ENCODE data around the gene UTS2R.
"Not testable (repeated sequence)": the region's sequence is repeated elsewhere in the genome, so short reads cannot be mapped to it uniquely, and the experiment has no call there.

The UTS2R gene

DNA sequence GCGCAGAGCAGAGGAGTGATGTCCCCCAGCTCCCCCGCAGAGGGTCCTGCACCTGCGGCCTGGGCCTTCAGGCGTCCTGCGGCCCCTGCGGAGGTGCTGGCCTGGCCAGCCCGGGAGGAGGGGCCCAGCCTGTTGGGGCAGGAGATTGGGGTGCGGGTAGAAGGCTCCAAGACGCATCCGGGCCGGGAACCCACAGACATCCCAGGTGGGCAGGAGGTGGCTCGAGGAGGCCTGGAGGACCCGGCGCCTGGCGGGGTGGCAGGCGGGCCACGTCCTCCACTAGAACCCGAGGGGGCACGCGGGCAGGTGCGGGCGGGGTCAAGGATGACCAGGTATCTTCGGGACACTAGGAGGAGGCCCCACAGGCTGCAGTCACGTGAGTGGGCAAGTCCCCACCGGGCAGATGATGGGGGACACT, 37.4 kb upstream of the UTS2R start:
- DNase-seq (ENCODE audit: low spot score): no peak

DNA sequence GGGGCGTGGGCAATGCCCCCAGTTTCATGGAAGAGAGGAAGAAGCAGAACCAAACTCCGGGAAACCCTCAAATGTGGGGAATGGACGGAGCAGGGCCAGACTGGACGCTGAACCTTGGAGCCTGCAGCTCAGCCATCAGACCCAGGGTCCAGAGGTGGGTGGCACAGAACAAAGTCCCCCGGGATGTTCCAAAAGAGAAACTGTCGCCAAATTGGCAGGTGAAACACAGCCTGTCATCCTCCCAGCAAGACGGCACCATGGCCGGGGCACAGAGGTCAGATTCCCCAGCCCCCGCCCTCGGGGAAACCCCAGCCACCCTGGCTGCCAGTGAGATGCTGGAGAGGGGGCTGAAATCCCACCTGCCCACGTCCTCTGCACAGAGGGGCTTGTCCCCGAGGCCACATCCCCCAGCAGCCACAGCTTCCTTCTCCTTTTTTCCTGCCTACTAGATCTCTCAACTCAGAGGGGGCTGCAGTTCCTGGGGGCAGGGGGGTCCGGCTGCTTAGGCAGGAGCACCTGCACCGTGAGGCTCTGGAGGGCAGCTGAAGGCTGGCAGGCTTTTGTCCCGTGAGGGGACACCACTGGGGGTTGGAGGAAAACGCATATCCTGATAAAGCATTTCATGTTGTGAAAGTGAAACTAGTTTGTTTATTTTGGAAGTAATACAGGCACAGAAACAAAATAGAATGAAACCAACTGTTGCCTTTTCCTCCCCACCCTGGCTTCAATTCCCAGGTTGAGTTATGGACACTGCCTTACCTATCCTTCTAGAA, 36.8 kb upstream of the UTS2R start:
- peak; percentile 31 for DNase-seq (ENCODE audit: low spot score)

DNA sequence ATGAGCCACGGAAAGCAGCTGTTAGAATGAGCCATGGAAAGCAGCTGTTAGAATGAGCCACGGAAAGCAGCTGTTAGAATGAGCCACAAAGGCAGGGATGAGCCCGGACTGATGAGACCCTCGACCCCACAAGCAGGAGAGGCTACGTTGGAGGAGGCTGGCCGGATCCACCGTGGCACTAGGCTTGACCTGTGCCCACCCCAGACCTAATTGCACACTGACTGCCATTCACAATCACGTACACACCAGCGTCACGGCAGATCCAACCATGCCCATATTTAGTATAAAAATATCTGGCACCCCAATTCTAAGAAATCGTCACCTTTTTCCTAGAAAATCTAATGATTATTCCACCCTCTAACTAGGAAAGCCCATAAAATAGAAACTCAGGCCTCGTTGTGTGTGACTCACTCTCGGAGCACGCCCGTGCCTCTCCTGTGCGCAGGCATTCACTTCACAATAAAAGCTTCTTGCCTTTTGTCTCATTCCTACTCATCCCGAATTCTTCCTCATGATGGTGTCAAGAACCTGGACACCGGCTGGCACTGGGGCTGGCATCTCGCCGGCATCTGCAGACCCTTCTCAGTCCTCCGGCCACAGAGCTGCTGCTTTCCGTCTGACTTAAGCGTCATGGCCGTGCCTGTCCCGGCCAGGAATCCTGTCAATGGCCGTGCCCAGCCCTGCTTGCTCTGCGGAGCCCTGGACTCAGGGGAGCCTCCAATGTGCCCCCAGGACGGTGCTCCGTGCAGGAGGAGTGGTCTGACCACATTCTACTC, 32.5 kb upstream of the UTS2R start:
- no peak for DNase-seq (ENCODE audit: low spot score)

DNA sequence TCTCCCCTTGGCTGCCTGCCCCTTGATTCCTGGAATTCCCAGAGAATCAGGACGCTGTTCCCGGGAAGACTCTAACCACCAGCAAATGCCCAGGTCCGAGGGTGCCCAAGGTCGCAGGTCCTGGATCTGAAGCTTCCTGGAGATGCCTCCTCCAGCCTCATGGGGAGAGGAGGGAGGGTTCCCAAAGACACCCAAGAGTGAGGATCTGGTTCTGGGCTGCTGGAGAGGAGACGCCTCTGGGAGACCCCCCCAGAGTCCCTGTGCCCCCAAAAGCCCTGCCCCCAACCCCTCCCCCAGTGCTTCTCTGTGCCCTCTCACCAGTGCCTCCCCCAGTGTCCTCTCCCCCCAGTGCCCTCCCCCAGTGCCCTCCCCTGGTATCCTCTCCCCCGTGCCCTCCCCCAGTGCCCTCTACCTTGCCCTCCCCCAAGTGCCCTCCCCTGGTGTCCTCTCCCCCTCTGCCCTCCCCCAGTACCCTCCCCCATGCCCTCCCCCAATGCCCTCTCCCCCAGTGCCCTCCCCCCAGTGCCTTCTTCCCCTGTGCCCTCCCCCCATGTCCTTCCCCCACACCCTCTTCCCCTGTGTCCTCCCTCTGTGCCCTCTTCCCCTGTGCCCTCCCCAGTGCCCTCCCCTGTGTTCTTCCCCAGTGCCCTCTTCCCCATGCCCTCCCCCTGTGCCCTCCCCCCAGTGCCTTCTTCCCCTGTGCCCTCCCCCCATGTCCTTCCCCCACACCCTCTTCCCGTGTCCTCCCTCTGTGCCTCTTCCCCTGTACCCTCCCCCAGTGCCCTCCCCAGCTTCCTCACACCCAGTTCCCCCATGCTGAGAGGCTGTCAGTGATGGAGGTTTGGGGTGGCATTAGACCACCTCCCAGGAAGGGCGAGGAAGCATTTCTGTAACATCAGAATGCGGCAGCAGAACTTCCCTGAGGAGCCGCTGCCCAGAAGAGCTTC, 31.7 kb upstream of the UTS2R start:
- DNase-seq (ENCODE audit: low spot score): no peak

DNA sequence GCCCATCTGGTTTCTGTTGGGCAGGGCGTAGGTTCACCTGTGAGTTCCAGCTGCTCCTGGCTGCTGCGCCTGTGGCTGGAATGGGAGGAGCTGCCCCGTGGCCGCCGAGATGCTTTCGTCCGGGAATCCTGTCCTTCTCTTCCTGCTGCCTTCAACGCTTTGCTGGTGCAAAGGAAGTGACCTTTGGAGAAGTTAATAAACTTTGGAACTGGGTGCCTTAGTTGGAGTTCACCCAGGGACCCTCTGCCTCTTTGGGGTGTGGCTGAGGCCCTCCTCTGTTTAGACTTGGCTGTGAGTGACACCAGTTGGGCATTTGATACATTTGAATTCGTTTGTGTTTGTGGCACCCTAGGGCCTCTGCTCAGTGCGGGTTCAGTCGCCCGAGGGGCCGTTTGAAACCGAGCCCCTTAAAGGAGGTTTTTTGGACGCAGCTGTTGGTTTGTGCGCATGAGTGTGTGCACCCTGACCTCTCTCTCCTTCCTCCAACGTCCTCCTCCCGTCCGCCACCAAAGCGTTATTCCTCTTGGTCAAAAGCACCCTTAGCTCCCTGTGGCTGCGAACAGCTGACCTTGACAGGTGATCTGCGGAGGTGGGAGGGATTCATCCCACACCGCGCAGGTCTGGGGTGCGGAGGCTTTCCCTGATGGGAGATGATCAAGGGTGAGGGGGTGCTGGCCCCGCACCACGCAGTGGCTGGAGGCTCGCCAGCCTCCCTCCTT, 29.0 kb upstream of the UTS2R start:
- no peak for DNase-seq (ENCODE audit: low spot score)

DNA sequence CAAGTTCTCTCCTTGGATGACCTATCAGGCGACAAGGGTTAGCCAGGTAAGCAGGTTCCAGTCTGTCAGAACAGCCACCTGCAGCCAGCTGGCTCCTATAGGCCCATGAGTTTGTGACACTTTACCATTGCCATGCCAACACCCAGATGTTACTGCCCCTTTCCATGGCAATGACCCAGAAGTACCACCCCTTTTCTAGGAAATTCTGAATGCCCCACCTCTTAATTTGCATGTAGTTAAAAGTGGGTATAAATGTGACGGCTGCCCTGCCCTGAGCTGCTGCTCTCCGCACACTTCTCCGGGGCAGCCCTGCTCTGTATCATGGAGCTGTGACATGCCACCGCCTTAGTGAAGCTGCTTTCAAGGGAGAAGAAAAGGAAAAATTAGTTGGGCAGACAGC, 28.0 kb upstream of the UTS2R start:
- no peak for DNase-seq (ENCODE audit: low spot score)

DNA sequence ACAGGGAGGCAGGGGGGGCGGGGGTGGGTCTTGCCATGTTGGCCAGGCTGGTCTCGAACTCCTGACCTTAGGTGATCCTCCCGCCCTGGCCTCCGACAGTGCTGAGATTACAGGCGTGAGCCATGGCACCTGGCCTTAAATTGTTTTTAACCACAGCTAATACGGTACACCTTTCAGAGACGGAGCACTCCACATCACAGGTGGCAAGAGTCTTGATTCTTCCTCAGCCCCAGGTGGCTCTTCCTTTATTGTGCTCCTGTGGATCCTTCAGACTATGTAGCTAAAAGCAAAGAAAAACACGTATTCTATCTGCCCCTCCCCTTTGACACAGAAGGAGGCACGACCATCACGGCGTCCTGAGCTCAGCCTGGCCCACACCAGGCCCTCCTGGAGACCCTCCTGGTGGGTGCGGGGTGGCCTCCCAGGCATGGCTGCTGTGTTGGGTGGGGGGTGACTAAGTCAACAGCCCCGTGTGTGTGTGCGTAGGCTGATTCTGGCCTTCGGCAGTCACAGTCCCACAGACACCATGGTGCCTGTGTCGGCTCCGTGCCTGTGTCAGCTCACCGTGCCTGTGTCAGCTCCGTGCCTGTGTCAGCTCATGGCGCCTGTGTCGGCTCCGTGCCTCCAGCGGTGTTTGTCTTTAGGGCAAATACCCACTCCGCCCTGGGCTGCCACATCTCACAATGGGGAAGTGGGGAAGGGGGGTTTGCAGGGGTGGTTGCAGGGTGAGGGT, 27.2 kb upstream of the UTS2R start:
- no peak for DNase-seq (ENCODE audit: low spot score)

DNA sequence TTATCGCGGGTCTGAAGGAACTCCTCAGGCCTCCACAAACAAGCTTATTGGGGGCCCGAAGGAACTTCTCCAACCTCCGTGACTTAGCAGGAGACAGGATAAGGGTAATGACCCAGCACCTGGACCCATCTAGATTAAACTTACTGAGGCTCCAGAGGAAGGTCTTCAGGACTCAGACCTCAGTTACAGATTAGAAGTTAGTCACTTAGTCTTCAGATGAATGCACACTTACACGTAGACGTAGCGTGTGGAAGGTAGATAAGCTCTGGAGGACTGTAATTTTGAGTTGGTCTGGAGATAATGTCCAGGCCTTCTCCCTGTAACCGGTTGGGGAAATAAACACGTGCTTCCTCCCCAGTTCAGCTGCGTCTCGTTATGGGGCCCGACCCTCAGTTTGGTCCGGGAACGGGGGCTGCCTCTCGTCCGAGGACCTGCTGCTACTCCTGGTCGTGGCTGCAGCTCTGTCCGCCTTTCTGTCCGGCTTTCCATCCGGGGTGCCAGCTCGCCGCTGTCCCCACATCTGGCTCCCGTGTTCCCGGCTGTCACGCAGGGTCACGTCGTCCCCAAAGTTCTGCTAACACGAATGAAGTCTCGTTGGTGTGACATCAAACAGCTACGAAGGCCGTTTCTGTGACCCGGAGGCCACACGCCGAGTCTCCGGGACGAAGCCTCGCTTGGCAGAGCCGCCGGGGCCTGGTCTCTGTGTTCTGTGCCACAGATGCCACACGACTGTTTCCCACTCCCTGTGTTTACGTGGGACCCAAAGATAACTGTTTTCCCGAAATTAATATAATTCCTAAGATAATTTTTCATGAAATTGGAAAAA, 26.2 kb upstream of the UTS2R start:
- DNase-seq (ENCODE audit: low spot score): peak; percentile 24

DNA sequence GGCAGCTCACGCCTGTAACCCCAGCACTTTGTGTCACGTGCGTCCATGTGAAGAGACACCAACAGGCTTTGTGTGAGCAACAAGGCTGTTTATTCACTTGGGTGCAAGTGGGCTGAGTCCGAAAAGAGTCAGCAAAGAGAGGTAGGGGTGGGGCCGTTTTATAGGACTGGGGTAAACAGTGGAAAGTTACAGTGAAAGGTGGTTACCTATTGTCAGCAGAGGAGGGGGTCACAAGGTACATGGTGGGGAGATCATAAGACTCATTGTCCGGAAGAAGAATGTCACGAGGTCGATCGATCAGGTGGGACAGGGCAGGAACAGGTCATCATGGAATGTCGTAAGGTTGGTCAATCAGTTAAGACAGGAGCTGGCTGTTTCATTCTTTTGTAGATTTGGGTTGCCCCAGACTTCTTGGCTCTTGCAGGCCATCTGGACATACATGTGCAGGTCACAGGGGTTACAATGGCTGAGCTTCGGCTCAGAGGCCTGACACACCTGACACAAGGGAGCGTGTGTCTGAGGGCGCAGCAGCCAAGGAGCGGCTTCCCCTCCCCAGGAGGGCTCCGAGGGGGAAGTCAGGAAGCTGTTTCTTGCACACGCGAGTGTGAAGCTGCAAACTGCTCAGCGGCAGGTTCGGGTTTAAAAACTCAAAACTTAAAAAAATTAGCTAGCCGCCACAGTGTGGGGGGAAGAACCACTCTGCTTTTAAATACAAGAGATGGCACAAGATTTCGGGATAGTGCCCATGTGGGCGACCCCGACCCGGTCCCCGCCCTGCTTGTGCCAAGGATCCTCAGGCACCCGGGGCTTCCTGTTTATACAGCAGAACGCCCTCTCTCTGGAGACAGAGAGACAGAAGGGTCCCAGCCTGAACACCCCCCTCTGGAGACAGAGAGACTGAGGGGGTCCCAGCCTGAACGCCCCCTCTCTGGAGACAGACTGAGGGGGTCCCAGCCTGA, 24.9 kb upstream of the UTS2R start:
- DNase-seq (ENCODE audit: low spot score): no peak

DNA sequence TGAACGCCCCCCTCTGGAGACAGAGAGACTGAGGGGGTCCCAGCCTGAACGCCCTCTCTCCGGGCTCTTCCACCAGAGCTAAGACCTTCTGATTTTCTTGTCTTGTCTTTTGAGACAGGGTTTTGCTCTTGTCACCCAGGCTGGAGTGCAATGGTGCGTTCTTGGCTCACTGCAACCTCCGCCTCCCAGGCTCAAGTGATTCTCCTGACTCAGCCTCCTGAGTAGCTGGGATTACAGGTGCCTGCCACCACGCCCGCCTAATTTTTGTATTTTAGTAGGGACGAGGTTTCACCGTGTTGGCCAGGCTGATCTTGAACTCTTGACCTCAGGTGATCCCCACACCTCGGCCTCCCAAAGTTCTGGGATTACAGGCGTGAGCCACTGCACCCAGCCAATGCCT, 23.6 kb upstream of the UTS2R start:
- DNase-seq (ENCODE audit: low spot score): not testable (repeated sequence)

DNA sequence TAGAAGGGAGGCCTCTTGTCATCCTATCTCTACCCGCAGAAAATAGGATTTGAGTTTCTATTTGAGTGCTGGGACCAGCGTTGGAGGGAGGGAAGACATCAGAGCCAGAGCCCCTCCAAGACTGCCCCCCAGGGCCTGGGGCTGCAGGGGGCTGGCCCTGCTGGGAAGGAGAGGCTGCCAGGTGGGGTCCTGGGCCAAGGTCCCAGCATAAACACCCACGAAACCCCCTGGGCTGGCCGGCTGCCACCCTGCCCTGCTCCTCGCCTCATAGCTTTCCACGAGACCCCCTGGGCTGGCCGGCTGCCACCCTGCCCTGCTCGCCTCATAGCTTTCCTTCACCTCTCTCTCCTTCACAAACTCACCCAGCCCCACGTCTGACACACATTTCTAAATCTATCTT, 23.1 kb upstream of the UTS2R start:
- DNase-seq (ENCODE audit: low spot score): no peak

DNA sequence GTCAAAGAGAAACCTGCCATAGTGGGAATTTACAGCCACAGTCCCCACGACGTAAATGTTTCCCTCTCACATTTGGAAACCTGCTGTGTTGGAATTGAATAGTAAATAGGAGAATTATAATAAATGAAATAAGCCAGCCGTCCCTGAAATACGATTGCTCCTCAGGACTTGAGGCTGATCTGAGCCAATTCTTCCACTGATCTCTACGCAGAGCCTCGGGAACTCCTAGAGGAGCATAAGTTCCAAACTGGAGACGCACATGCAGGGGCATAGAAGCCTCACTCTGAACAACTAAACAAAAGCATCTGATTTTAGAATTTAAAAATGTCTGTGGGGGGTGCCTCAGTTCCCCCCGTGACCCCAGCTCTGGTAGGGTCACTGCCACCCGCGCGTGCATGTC, 22.7 kb upstream of the UTS2R start:
- no peak for DNase-seq (ENCODE audit: low spot score)

DNA sequence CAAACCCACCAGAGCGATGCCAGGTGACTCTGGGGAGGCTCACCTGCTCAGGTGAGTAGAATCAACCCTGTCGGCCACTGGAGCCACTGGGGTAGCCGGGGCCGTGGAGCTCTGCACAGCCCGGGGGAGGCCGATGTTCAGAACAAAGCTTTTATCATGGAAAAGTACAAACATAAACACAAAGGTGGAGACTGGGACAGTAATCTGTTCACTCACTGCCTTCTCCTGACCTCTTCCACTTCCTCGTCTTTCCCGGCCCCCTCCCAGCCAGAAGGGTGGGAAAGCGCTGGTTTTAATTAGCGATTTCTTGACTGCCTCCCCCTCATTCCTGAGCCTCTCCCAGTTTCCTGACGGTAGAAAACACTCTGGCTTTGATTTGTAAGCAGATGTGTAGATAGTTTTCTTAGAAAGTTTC, 22.3 kb upstream of the UTS2R start:
- no peak for DNase-seq (ENCODE audit: low spot score)

DNA sequence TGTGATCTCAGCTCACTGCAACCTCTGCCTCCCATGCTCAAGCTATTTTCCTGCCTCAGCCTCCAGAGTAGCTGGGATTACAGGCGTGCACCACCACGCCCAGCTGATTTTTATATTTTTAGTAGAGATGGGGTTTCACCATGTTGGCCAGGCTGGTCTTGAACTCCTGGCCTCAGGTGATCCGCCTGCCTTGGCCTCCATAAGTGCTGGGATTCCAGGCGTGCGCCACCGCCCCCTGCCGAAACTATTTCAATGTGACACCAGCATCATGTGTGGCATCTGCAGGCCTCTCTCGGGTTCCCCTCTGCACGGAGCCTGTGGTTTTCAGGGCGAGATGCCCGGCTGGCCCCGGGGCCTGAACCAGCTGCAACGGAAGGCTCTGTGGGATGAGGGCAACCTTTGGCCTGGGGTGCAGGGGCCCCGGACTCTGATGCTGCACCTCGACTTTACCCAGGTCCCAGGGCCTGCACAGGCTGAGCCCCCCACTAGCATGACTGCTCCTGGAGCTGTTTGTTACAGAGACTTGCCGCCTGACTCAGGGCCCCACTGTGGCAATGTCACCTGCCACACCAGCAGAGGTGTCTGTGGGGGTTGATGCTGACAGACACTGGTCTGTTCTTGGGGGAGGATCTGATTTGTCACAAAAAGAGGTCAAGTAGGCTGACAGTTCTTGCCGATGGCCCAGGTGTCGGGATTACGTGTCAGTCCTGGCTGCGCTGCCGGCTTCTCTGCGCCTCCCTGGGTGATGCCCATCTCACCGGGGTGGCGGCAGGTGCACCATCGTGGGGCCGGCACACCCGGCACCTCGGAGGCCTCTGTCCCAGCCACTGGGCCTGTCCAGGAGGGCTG, 21.2 kb upstream of the UTS2R start:
- no peak for DNase-seq (ENCODE audit: low spot score)

DNA sequence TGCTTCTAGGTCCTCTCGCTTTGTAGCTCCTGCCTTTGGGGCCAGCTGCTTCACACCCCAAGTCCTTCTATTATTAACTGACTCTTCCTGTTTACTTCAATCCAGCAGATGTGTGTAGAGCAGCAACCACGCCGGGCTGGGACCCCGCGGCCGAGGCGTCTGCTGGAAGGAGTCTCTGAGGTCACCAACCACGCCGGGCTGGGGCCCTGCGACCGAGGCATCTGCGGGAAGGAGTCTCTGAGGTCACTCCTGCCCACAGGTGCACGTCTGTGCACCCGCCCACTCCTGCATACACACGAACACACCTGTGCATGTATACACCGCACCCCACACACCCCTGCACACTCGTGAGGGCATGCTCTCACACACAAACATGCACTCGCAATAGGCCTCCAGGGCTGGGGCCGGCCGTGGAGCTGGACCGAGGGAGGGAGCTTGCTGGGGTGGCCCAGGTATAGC, 20.3 kb upstream of the UTS2R start:
- DNase-seq (ENCODE audit: low spot score): no peak

DNA sequence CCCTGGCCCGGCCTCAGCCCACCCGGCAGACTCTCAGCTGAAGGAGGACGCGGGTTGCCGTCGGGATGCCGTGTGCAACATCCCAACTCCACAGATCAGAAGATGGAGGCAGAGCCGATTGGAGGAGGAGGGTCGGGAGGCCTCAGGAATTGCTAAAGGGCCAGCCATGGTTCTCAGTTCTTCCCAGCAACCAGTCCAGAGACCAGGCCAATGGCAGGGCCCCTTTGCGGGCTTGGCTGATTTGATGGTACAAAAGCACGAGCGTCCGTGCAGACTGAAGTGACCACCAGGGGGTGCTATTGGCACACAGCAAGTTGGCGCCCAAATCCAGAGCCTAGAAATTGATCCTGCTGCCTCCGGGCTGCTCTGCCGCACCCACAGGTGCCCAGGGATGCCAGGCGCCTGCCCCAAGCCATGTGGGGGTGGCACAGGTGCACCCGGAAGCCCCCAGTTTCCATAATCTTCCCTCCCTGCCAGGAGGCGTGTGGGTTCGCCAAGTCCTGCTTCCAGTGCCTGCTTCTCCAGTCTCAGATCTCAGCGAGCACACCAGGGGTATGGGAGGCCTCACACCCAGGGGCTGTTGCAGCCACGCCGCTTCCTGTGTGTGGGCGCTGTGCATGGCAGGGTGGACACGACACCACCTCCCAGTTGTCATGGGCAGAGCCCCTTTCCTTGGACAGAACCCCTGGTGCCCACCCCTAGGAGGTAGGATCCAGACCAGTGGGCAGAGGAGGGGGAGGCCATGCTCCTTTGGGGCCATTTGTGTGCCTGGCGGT, 19.7 kb upstream of the UTS2R start:
- peak; percentile 85 for DNase-seq (ENCODE audit: low spot score)

DNA sequence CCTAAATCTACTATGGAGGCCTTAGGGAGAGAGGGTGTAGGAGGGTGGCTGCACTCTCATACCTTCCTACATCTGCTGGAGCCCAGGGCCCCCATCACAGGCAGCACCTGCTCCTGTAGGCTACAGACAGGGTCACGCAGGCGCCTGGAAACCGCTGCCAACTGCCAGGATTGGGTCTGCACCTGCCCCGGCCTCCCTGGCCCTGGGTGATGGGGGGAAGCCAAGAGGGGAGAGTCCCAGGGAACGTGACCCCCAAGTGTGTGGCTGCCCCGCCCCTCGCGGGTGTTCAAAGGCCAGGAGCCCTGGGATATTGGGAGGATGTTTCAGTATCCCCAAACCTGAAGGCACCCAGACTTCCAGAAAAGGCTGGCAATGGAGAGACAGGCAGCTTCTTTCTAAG, 18.1 kb upstream of the UTS2R start:
- no peak for DNase-seq (ENCODE audit: low spot score)
